Liver (tissue), 9 donors: ENCODE results near the gene FNTB. TPM values are rescaled to one million over a fixed set of nuclear protein-coding genes. Genes with fewer than 3 reads are reported as not detected.

Experiments used
- DNase-seq: peaks from one replicate; pipeline ENCODE4 v3.0.0-alpha.2; 2017; ENCODE audit warnings: low spot score
- H3K27ac ChIP-seq, 2 donors: one replicate each; pipeline ENCODE4 v1.7.0; 2013; ENCODE audit warnings: inconsistent platforms in 2 of 2, low read length in 2 of 2, control low read depth in 1 of 2, low read depth in 1 of 2, mild to moderate bottlenecking in 1 of 2
- H3K27me3 ChIP-seq, 4 donors: one replicate each; pipeline versions ENCODE4 v1.6.1 to v1.7.0; 2013; ENCODE audit warnings: low read length in 3 of 4, inconsistent platforms in 1 of 4, mild to moderate bottlenecking in 1 of 4, moderate library complexity in 1 of 4; ENCODE audit not compliant: control insufficient read depth in 4 of 4, insufficient read depth in 4 of 4
- H3K36me3 ChIP-seq, 4 donors: one replicate each; pipeline versions ENCODE4 v1.6.1 to v1.7.0; 2013; ENCODE audit warnings: low read length in 3 of 4, mild to moderate bottlenecking in 3 of 4, low read depth in 1 of 4, moderate library complexity in 1 of 4; ENCODE audit not compliant: control insufficient read depth in 4 of 4, insufficient read depth in 3 of 4
- H3K4me1 ChIP-seq, 4 donors: one replicate each; pipeline versions ENCODE4 v1.6.1 to v1.7.0; 2013; ENCODE audit warnings: low read length in 3 of 4, mild to moderate bottlenecking in 3 of 4, moderate library complexity in 1 of 4; ENCODE audit not compliant: control insufficient read depth in 4 of 4, insufficient read depth in 4 of 4
- H3K4me3 ChIP-seq, 3 donors: one replicate each; pipeline versions ENCODE4 v1.6.1 to v1.7.0; 2013; ENCODE audit warnings: low read length in 3 of 3, control low read depth in 1 of 3, low read depth in 1 of 3, mild to moderate bottlenecking in 1 of 3
- H3K9ac ChIP-seq, 2 donors: one replicate each; pipeline ENCODE4 v1.7.0; 2013; ENCODE audit warnings: low read length in 2 of 2, mild to moderate bottlenecking in 2 of 2, moderate library complexity in 2 of 2, control low read depth in 1 of 2, low read depth in 1 of 2
- H3K9me3 ChIP-seq, 4 donors: one replicate each; pipeline versions ENCODE4 v1.6.1 to v1.7.0; 2013; ENCODE audit warnings: low read length in 3 of 4; ENCODE audit not compliant: control insufficient read depth in 4 of 4
- EGR1 ChIP-seq, 2 donors: IDR thresholded peaks; 2 replicates each; pipeline ENCODE4 v1.6.1; 2016 to 2018; ENCODE audit warnings: antibody characterized with exemption in 2 of 2, low read depth in 2 of 2
- FOXA1 ChIP-seq: IDR thresholded peaks from 2 replicates; pipeline ENCODE4 v1.6.1; 2016; ENCODE audit warnings: antibody characterized with exemption
- FOXA2 ChIP-seq: IDR thresholded peaks from 2 replicates; pipeline ENCODE4 v1.6.1; 2016; ENCODE audit warnings: antibody characterized with exemption
- GABPA ChIP-seq, 2 donors: IDR thresholded peaks in 1 of 2; conservative IDR thresholded peaks in 1 of 2; 2 replicates each; pipeline ENCODE4 v1.6.1; 2016; ENCODE audit warnings: antibody characterized with exemption in 2 of 2, mild to moderate bottlenecking in 1 of 2, moderate library complexity in 1 of 2
- HNF4A ChIP-seq, 2 donors: conservative IDR thresholded peaks; 2 replicates each; pipeline ENCODE4 v1.6.1; 2016; ENCODE audit warnings: antibody characterized with exemption in 2 of 2, mild to moderate bottlenecking in 2 of 2
- HNF4G ChIP-seq: IDR thresholded peaks from 2 replicates; pipeline ENCODE4 v1.6.1; 2016; ENCODE audit warnings: antibody characterized with exemption
- JUND ChIP-seq, 2 donors: IDR thresholded peaks; 2 replicates each; pipeline ENCODE4 v1.6.1; 2016; ENCODE audit warnings: antibody characterized with exemption in 2 of 2
- NR2F2 ChIP-seq: IDR thresholded peaks from 2 replicates; pipeline ENCODE4 v1.6.1; 2016; ENCODE audit warnings: antibody characterized with exemption
- RAD21 ChIP-seq, 2 donors: IDR thresholded peaks; 2 replicates each; pipeline ENCODE4 v1.6.1; 2016; ENCODE audit warnings: antibody characterized with exemption in 2 of 2, mild to moderate bottlenecking in 2 of 2
- RXRA ChIP-seq, 2 donors: IDR thresholded peaks; 2 replicates each; pipeline ENCODE4 v1.6.1; 2017 to 2018; ENCODE audit warnings: antibody characterized with exemption in 2 of 2, mild to moderate bottlenecking in 1 of 2
- SP1 ChIP-seq: IDR thresholded peaks from 2 replicates; pipeline ENCODE4 v1.6.1; 2018; ENCODE audit warnings: antibody characterized with exemption, mild to moderate bottlenecking
- TAF1 ChIP-seq: conservative IDR thresholded peaks from 2 replicates; pipeline ENCODE4 v1.6.1; 2016; ENCODE audit warnings: antibody characterized with exemption, mild to moderate bottlenecking
- YY1 ChIP-seq: IDR thresholded peaks from 2 replicates; pipeline ENCODE4 v1.6.1; 2016; ENCODE audit warnings: antibody characterized with exemption, mild to moderate bottlenecking
- WGBS: extraction: QIAGEN DNeasy Blood & Tissue Kit; methylation state at CpG from one replicate; pipeline ENCODE4 v1.1.7; 2013; 5-methylcytosine and 5-hydroxymethylcytosine counted together
- polyA plus RNA-seq, 2 donors: library from polyadenylated mRNA; stranded (reverse) in 1 of 2; unstranded in 1 of 2; fragments of 200-250 nt in 1 of 2; fragments of >200 nt in 1 of 2; fragmentation: Nextera tagmentation in 1 of 2; extraction: Ambion mirVana in 1 of 2; gene quantifications; one replicate each; pipeline versions ENCODE4 v1.2.1 to v1.2.3, GENCODE V29; 2013 to 2015
- total RNA-seq, 2 donors: library from RNA; depleted of rRNA; stranded (reverse); fragments of >200 nt; gene quantifications; one replicate each; pipeline ENCODE4 v1.2.3, GENCODE V29; 2014
- TF ChIP-seq, protein P1 (sequence below): IDR thresholded peaks from 2 replicates; pipeline ENCODE4 v1.6.1; 2016; ENCODE audit warnings: antibody characterized with exemption, mild to moderate bottlenecking
- TF ChIP-seq, protein P2 (sequence below): IDR thresholded peaks from 2 replicates; pipeline ENCODE4 v1.6.1; 2016; ENCODE audit warnings: antibody characterized with exemption
- TF ChIP-seq, protein P3 (sequence below): fragments of 150-350 bp; IDR thresholded peaks from 2 replicates; pipeline ENCODE4 v1.5.1; 2017; ENCODE audit warnings: improper control_type of control experiment, low read depth, low read length; ENCODE audit not compliant: missing input control
- TF ChIP-seq, protein P4 (sequence below): IDR thresholded peaks from 2 replicates; pipeline ENCODE4 v1.6.1; 2016; ENCODE audit warnings: antibody characterized with exemption
- TF ChIP-seq, protein P5 (sequence below): IDR thresholded peaks from 2 replicates; pipeline ENCODE4 v1.6.1; 2016; ENCODE audit warnings: antibody characterized with exemption
- donor health status: healthy.
- donor health status: healthy.
- donor health status: healthy.
- donor health status: healthy.
- donor health status: healthy.

FNTB gene
- total and polyA plus RNA-seq, 4 donors: 6.3 to 17.2 (median 9.0) TPM

DNA sequence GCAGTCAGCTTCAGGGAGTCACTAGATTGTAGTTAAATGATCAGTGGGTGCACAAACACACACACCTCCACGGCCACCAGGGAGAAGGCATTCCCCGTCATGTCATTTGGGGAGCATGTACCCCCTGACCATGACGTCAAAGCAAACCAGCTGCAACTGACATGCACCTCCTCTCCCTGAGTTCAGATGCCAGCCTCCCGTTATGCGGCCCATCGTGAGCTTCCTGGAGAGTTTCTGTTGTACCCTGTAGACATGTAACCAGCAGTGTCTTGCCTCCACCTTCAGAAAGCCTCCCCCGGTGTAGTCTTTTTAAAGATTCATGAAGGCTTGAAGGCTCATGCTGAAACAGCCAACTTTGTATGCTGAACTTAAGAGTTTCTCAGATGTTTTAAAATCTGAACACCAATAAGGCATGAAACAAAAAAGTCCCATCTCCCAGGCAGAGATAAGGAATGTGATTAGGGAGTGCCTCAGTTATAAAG lies 54.8 kb downstream of the FNTB start:
- Histone ChIP-seq H3K4me1 (no peaks in the 10 kb centered on the region), H3K27me3 (no peaks in the 10 kb centered on the region), H3K36me3 (peaks cover 4 to 22% (median 6%) of the 10 kb centered on the region in 4 donors), H3K9ac (no peak overlapping the region), H3K9me3 (no peaks in the 10 kb centered on the region), H3K27ac (no peak overlapping the region), H3K4me3 (no peak overlapping the region)
- DNase-seq: no peak
- TF ChIP-seq YY1 (no peak), GABPA (IDR thresholded peaks at IDR 0.05 in 1 of 2, conservative IDR thresholded peaks at IDR 0.05 in 1 of 2) (no peak), TAF1 (no peak), RAD21 (IDR thresholded peaks at IDR 0.05) (no peak), RXRA (IDR thresholded peaks at IDR 0.05) (no peak), NR2F2 (no peak), HNF4G (no peak), EGR1 (IDR thresholded peaks at IDR 0.05; ENCODE audit: low read depth in 2 of 2) (no peak), SP1 (no peak), HNF4A (conservative IDR thresholded peaks at IDR 0.05) (no peak), JUND (IDR thresholded peaks at IDR 0.05) (no peak)
- TF ChIP-seq, protein P1, sequence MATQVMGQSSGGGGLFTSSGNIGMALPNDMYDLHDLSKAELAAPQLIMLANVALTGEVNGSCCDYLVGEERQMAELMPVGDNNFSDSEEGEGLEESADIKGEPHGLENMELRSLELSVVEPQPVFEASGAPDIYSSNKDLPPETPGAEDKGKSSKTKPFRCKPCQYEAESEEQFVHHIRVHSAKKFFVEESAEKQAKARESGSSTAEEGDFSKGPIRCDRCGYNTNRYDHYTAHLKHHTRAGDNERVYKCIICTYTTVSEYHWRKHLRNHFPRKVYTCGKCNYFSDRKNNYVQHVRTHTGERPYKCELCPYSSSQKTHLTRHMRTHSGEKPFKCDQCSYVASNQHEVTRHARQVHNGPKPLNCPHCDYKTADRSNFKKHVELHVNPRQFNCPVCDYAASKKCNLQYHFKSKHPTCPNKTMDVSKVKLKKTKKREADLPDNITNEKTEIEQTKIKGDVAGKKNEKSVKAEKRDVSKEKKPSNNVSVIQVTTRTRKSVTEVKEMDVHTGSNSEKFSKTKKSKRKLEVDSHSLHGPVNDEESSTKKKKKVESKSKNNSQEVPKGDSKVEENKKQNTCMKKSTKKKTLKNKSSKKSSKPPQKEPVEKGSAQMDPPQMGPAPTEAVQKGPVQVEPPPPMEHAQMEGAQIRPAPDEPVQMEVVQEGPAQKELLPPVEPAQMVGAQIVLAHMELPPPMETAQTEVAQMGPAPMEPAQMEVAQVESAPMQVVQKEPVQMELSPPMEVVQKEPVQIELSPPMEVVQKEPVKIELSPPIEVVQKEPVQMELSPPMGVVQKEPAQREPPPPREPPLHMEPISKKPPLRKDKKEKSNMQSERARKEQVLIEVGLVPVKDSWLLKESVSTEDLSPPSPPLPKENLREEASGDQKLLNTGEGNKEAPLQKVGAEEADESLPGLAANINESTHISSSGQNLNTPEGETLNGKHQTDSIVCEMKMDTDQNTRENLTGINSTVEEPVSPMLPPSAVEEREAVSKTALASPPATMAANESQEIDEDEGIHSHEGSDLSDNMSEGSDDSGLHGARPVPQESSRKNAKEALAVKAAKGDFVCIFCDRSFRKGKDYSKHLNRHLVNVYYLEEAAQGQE: no peak
- TF ChIP-seq, protein P2, sequence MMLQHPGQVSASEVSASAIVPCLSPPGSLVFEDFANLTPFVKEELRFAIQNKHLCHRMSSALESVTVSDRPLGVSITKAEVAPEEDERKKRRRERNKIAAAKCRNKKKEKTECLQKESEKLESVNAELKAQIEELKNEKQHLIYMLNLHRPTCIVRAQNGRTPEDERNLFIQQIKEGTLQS: no peak
- TF ChIP-seq, protein P3, sequence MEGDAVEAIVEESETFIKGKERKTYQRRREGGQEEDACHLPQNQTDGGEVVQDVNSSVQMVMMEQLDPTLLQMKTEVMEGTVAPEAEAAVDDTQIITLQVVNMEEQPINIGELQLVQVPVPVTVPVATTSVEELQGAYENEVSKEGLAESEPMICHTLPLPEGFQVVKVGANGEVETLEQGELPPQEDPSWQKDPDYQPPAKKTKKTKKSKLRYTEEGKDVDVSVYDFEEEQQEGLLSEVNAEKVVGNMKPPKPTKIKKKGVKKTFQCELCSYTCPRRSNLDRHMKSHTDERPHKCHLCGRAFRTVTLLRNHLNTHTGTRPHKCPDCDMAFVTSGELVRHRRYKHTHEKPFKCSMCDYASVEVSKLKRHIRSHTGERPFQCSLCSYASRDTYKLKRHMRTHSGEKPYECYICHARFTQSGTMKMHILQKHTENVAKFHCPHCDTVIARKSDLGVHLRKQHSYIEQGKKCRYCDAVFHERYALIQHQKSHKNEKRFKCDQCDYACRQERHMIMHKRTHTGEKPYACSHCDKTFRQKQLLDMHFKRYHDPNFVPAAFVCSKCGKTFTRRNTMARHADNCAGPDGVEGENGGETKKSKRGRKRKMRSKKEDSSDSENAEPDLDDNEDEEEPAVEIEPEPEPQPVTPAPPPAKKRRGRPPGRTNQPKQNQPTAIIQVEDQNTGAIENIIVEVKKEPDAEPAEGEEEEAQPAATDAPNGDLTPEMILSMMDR: no peak
- 96% methylated on average over 7 of the region's 7 CpGs for WGBS

DNA sequence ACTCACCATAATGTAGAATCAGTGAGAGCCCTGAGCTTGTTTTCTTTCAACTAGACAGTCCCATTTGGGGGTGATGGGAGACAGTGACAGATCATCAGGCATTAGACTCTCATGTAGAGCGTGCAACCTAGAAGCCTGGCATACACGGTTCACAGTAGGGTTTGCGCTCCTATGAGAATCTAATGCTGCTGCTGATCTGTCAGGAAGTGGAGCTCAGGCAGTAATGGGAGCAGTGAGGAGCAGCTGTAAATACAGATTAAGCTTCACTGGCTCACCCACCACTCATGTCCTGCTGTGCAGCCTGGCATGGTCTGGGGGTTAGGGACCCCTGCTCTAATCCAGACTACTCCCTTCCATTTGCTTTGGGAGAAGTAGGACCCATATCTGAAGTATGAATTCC lies 55.6 kb downstream of the FNTB start:
- Histone ChIP-seq H3K27ac (no peak overlapping the region), H3K9me3 (no peaks in the 10 kb centered on the region), H3K4me3 (no peak overlapping the region), H3K27me3 (no peaks in the 10 kb centered on the region), H3K36me3 (peaks cover 4 to 22% (median 6%) of the 10 kb centered on the region in 4 donors), H3K9ac (no peak overlapping the region), H3K4me1 (no peaks in the 10 kb centered on the region)
- peak; percentile 44 for DNase-seq
- WGBS: 93% methylated on average over 3 of the region's 3 CpGs
- TF ChIP-seq HNF4A (conservative IDR thresholded peaks at IDR 0.05): no peak
- no peak for TF ChIP-seq HNF4G
- TF ChIP-seq FOXA2: no peak
- no peak for TF ChIP-seq JUND (IDR thresholded peaks at IDR 0.05)
- TF ChIP-seq, protein P4, sequence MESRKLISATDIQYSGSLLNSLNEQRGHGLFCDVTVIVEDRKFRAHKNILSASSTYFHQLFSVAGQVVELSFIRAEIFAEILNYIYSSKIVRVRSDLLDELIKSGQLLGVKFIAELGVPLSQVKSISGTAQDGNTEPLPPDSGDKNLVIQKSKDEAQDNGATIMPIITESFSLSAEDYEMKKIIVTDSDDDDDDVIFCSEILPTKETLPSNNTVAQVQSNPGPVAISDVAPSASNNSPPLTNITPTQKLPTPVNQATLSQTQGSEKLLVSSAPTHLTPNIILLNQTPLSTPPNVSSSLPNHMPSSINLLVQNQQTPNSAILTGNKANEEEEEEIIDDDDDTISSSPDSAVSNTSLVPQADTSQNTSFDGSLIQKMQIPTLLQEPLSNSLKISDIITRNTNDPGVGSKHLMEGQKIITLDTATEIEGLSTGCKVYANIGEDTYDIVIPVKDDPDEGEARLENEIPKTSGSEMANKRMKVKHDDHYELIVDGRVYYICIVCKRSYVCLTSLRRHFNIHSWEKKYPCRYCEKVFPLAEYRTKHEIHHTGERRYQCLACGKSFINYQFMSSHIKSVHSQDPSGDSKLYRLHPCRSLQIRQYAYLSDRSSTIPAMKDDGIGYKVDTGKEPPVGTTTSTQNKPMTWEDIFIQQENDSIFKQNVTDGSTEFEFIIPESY: no peak
- no peak for TF ChIP-seq TAF1
- TF ChIP-seq FOXA1: no peak
- TF ChIP-seq, protein P3: no peak
- TF ChIP-seq, protein P5, sequence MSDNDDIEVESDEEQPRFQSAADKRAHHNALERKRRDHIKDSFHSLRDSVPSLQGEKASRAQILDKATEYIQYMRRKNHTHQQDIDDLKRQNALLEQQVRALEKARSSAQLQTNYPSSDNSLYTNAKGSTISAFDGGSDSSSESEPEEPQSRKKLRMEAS: no peak
- TF ChIP-seq NR2F2: no peak
- no peak for TF ChIP-seq YY1
- no peak for TF ChIP-seq EGR1 (IDR thresholded peaks at IDR 0.05; ENCODE audit: low read depth in 2 of 2)
- TF ChIP-seq, protein P1: no peak
- TF ChIP-seq RAD21 (IDR thresholded peaks at IDR 0.05): no peak
- no peak for TF ChIP-seq RXRA (IDR thresholded peaks at IDR 0.05)
- TF ChIP-seq GABPA (IDR thresholded peaks at IDR 0.05 in 1 of 2, conservative IDR thresholded peaks at IDR 0.05 in 1 of 2): no peak
